ENCODE results near the gene PIGL.
"Not testable (repeated sequence)": the region's sequence is repeated elsewhere in the genome, so short reads cannot be mapped to it uniquely, and the experiment has no call there.

PIGL gene

GRCh38 chr17:16281351-16281750 is 64.3 kb downstream of the PIGL start:
- no peak for ATAC-seq
- H3K4me3 Mint-ChIP-seq: no peak overlapping the region
- no peak overlapping the region for H3K27ac Mint-ChIP-seq
- no peaks in the 10 kb centered on the region for H3K36me3 Mint-ChIP-seq
- no peak for DNase-seq (ENCODE audit: low spot score in 2 of 2)
- H3K4me1 Mint-ChIP-seq: peaks cover 11% of the 10 kb centered on the region
- H3K9me3 Mint-ChIP-seq: no peaks in the 10 kb centered on the region

GRCh38 chr17:16282522-16282921 is 65.5 kb downstream of the PIGL start:
- ATAC-seq (no peak), DNase-seq (ENCODE audit: low spot score in 2 of 2) (no peak)
- Mint-ChIP-seq H3K27ac (no peak overlapping the region), H3K36me3 (no peaks in the 10 kb centered on the region), H3K9me3 (no peaks in the 10 kb centered on the region), H3K4me3 (no peak overlapping the region), H3K4me1 (peaks cover 23% of the 10 kb centered on the region)

DNA sequence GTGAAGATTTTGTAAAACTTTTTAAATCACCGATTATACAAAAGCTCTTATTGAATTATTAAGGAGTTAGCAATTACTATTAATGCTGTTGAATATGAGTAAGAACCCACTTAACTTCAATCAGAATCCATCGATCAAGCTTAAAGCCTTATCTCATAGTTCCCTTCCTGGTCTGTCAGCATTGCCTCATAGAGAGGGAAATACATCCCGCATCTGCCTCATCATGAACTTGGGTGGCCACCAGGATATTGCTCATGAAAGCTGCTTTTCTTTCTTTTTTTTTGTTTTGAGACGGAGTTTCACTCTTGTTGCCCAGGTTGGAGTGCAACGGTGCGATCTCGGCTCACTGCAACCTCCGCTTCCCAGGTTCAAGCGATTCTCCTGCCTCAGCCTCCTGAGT is 66.7 kb downstream of the PIGL start:
- ATAC-seq (no peak), DNase-seq (ENCODE audit: low spot score in 2 of 2) (no peak)
- H3K4me3 Mint-ChIP-seq: no peak overlapping the region
- no peak overlapping the region for H3K27ac Mint-ChIP-seq
- H3K36me3 Mint-ChIP-seq: no peaks in the 10 kb centered on the region
- peaks cover 35% of the 10 kb centered on the region for H3K4me1 Mint-ChIP-seq
- H3K9me3 Mint-ChIP-seq: no peaks in the 10 kb centered on the region

- peak overlapping the region; percentile 73 for H3K4me3 Mint-ChIP-seq
- ATAC-seq: no peak
- peaks cover 38% of the 10 kb centered on the region for H3K4me1 Mint-ChIP-seq
- no peak for DNase-seq (ENCODE audit: low spot score in 2 of 2)
- H3K27ac Mint-ChIP-seq: peak overlapping the region; percentile 95
- no peaks in the 10 kb centered on the region for H3K36me3 Mint-ChIP-seq
- H3K9me3 Mint-ChIP-seq: no peaks in the 10 kb centered on the region
Observed at GRCh38 chr17:16285646-16286008, 68.6 kb downstream of the PIGL start.

DNA sequence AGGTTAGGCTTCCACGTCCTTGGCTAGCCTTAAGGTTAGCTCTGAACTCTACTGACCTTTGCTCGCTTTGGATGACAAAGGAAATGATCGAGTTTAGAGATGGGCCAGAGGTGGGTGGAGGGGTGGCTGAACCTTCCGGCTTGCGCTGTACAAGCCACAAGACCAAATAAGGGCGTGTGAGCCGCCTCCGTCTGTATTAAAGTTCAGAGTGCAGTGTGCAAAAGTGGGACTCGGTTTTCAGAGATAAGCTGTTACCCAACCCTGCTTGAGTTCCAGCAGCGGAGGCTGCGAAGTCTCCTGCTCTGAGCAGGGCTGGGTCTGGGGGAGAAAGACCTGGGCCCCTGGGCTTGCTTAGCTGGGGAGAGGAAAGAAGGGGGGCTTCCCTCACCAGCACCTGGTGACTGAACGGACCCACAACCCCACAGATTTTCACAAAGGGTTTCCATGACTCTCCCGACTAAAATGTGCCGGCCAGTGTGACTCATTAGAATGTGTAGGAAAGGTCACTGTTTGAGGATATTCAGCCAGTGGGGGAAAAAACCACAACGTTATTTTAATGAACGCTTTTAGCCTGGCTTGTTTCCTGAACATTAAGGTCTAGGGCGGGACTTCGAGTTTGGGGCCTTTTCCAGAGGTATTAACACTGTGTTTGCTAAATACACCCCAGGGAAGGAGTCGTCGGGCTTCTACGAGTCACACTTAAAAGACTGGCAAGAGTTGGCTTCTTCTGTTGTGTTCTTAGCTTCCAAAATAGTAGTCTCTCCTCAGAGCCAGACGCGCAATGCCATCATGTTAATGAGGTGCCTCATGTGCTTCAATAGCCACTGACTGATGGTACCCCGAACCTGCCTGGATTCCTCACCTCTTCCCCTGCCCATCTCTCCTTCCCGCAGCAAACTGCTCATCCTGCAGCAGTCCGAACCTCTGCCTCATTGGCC is 69.3 kb downstream of the PIGL start:
- DNase-seq (ENCODE audit: low spot score in 2 of 2) (peak; percentile 56 to 86), ATAC-seq (peak; percentile 98)
- Mint-ChIP-seq H3K9me3 (no peaks in the 10 kb centered on the region), H3K4me1 (peaks cover 38% of the 10 kb centered on the region), H3K27ac (peak overlapping the region; percentile 95), H3K4me3 (peak overlapping the region; percentile 73), H3K36me3 (no peaks in the 10 kb centered on the region)

DNA sequence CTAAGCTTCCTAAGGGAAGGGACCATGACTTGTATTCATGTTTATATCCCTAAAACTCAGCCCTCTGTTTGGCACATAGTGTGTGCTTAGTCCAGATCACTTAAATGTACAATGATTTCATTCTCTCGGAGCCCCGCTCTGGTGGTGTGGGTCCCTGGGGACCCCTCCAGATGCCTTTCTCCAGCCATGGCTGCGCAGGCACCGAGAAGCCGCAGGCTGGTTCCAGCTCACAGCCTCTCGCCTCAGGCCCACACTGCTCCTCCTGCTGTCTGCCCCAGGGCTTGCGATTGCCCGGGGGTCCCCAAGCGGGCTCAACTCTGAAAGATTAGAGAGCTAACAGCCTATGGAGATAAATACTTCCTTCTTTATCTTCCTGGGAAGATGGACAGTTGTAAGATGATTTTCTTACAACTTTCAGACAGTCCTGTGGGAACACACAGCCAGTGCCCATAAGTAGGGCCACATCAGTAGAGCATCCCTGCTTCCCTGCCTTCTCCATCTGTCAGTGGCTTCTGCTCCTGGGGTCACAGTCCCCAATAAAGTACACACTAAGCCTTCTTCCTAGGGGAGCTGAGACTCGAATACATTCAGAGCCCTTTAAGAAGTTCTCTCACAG is 70.0 kb downstream of the PIGL start:
- Mint-ChIP-seq H3K9me3 (no peaks in the 10 kb centered on the region), H3K27ac (peak overlapping the region; percentile 95), H3K36me3 (no peaks in the 10 kb centered on the region), H3K4me3 (peak overlapping the region; percentile 73), H3K4me1 (peaks cover 38% of the 10 kb centered on the region)
- ATAC-seq (no peak), DNase-seq (ENCODE audit: low spot score in 2 of 2) (no peak)

DNA sequence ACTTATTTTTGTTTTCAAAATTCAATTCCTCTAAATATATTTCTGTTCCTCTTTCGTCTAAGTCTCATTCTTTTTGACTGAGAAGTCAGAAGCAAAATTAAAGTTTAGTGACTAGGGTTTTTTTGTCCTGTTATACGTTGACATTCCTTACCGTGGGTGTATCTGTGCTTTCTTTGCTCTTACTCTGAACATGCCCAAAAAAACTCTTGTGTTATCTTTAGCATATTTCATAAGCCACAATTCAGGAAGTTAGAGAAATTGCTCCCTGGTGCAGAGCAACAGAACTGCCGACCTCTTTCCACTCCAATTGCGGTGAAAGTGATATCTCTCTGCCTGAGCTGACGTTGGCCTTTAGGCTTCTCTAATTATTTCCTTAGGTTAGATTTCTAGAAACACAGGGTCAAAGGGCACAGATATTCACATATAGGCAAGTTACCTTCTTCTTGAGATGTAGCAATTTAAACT is 70.6 kb downstream of the PIGL start:
- Mint-ChIP-seq H3K4me1 (peaks cover 38% of the 10 kb centered on the region), H3K36me3 (no peaks in the 10 kb centered on the region), H3K27ac (peak overlapping the region; percentile 95), H3K4me3 (peak overlapping the region; percentile 73), H3K9me3 (no peaks in the 10 kb centered on the region)
- DNase-seq (ENCODE audit: low spot score in 2 of 2) (no peak), ATAC-seq (no peak)

DNA sequence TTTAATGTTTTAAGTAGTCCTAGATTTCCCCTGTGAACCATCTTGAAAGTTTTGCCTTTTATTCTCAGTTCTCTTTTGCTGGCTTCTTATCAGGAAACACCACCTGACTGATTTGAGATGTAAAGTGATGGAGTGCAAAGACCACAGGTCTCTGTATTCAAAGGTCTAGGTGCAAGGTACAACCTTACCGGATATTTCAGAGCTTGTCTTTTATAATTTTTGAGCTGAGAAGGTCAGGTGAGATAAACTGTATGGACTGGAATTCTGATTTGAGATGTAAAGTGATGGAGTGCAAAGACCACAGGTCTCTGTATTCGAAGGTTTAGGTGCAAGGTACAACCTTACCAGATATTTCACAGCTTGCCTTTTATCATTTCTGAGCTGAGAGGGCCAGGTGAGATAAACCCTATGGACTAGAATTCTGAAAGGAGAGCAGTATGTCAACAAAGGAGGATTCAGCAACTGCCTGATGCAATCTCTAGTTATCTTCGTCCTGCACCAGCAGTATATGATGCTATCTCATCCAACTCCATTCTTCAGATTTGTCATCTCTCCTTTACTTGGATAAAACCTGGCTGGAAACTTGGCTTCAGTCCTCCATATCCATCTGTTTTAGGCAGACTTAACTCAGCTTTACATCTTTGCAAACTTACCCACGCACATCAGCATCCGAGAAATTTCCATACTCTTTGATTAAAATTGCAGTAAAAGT is 72.0 kb downstream of the PIGL start:
- H3K4me1 Mint-ChIP-seq: peaks cover 38% of the 10 kb centered on the region
- peak overlapping the region; percentile 95 for H3K27ac Mint-ChIP-seq
- no peaks in the 10 kb centered on the region for H3K36me3 Mint-ChIP-seq
- DNase-seq (ENCODE audit: low spot score in 2 of 2) (no peak), ATAC-seq (no peak)
- H3K4me3 Mint-ChIP-seq: peak overlapping the region; percentile 73
- no peaks in the 10 kb centered on the region for H3K9me3 Mint-ChIP-seq

DNA sequence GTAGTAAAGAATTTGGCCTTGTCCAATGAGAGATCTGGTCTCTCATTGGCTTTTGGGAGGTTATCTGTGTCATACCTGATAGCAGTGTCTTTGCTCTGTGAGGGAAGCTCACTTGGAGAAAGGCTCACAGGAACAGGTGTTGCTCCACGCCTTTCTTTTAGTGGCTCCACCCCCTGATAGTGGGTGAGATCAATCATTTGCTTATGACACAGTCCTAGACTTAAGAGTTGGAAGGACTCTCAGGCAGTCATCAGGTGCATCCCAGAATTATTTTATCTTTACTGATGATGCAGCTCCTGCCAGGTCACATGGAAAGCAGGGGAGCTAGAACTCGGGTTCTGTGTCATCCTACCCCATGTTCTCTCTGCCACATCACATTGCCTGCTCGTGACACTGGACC is 76.9 kb downstream of the PIGL start:
- Mint-ChIP-seq H3K4me3 (no peak overlapping the region), H3K36me3 (no peaks in the 10 kb centered on the region), H3K9me3 (no peaks in the 10 kb centered on the region), H3K27ac (no peak overlapping the region), H3K4me1 (peaks cover 8% of the 10 kb centered on the region)
- DNase-seq (ENCODE audit: low spot score in 2 of 2) (no peak), ATAC-seq (no peak)

GRCh38 chr17:16294560-16294959 is 77.5 kb downstream of the PIGL start:
- ATAC-seq: no peak
- no peaks in the 10 kb centered on the region for H3K9me3 Mint-ChIP-seq

GRCh38 chr17:16296072-16296471 is 79.1 kb downstream of the PIGL start:
- peaks cover 10% of the 10 kb centered on the region for H3K36me3 Mint-ChIP-seq
- H3K27ac Mint-ChIP-seq; H3K4me1 Mint-ChIP-seq; H3K9me3 Mint-ChIP-seq; DNase-seq (ENCODE audit: low spot score in 2 of 2); H3K4me3 Mint-ChIP-seq: not testable (repeated sequence)
- ATAC-seq: peak; percentile 74

More at GRCh38 chr17:16294560-16294959, 77.5 kb downstream of the PIGL start:
- peaks cover 6% of the 10 kb centered on the region for H3K4me1 Mint-ChIP-seq
- no peak overlapping the region for H3K27ac Mint-ChIP-seq
- H3K36me3 Mint-ChIP-seq: no peaks in the 10 kb centered on the region
- DNase-seq (ENCODE audit: low spot score in 2 of 2): no peak
- no peak overlapping the region for H3K4me3 Mint-ChIP-seq

DNA sequence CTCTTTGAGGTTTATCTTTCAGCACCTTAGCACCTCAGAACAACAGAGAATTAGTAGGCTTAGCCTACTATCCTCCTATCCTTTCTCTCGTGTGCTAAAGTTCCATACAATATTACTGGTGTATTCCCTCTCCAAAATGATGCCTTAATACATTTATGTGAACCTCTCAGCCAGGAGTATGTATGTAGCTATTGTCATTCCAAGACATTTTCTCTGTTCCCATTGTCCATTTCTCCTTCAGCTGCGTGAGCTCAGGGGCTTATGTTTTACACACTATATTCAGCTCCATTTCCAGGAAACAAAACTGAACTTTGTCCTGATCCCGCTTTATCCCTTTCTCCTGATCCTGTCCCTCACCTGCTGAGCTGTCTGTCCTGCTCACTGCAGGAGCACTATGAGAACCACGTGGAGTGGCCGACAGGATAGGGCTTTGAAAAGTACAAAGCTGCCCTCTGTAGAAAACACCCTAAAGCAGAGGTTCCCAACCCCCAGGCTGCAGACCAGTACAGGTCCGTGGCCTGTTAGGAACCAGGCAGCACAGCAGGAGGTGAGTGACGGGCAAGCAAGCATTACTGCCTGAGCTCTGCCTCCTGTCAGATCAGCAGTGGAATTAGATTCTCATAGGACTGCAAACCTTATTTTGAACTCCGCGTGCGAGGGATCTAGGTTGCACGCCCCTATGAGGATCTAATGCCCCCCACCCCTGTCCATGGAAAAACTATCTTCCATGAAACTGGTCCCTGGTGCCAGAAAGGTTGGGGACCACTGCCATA is 80.5 kb downstream of the PIGL start:
- ATAC-seq (no peak), DNase-seq (ENCODE audit: low spot score in 2 of 2) (no peak)
- Mint-ChIP-seq H3K4me1 (peaks cover 11% of the 10 kb centered on the region), H3K36me3 (peaks cover 25% of the 10 kb centered on the region), H3K27ac (no peak overlapping the region), H3K9me3 (no peaks in the 10 kb centered on the region), H3K4me3 (no peak overlapping the region)

GRCh38 chr17:16298140-16298662 is 81.2 kb downstream of the PIGL start:
- no peak overlapping the region for H3K4me3 Mint-ChIP-seq
- no peak for ATAC-seq

GRCh38 chr17:16300554-16300953 is 83.5 kb downstream of the PIGL start:
- Mint-ChIP-seq H3K27ac (no peak overlapping the region), H3K4me3 (no peak overlapping the region), H3K36me3 (peaks cover 30% of the 10 kb centered on the region), H3K4me1 (peaks cover 5% of the 10 kb centered on the region), H3K9me3 (no peaks in the 10 kb centered on the region)
- ATAC-seq: no peak
- no peak for DNase-seq (ENCODE audit: low spot score in 2 of 2)

More at GRCh38 chr17:16298140-16298662, 81.2 kb downstream of the PIGL start:
- H3K36me3 Mint-ChIP-seq: peaks cover 30% of the 10 kb centered on the region
- H3K27ac Mint-ChIP-seq: no peak overlapping the region
- H3K9me3 Mint-ChIP-seq: no peaks in the 10 kb centered on the region
- DNase-seq (ENCODE audit: low spot score in 2 of 2): no peak
- H3K4me1 Mint-ChIP-seq: peaks cover 11% of the 10 kb centered on the region

Data from stimulated activated effector memory CD8-positive, alpha-beta T cell treated with anti-CD3 and anti-CD28 coated beads, Interleukin-12 subunit alpha, Interleukin-12 subunit beta, amount 100 ng/mL, for 72 hours (primary cell).